ENCODE results near the gene ANKS1B.
"Not testable (repeated sequence)": the region's sequence is repeated elsewhere in the genome, so short reads cannot be mapped to it uniquely, and the experiment has no call there.

ANKS1B gene

DNA sequence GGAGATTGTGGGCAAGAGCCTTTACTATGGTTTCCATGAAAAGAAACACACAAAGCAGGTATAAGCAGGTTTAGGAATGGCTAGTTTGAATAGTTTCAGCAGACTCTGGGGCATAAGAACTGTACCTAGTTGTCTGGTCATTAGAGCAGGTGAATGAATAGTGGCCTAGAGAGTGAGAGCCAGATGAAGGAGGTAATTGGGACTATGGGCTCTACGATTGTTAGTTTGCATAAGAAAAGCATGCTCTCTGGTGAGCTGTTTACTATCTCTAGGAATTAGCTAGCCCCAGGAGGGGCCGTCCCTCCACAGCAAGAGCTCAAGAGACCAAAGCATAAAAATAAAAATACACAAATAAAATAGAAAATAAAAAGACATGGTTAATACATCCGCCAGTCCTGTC is 734.6 kb downstream of the ANKS1B start:
- DNase-seq = no peak

- DNase-seq = no peak
These were observed 735.2 kb downstream of the ANKS1B start for GRCh38 chr12:99249543-99249942.

DNA sequence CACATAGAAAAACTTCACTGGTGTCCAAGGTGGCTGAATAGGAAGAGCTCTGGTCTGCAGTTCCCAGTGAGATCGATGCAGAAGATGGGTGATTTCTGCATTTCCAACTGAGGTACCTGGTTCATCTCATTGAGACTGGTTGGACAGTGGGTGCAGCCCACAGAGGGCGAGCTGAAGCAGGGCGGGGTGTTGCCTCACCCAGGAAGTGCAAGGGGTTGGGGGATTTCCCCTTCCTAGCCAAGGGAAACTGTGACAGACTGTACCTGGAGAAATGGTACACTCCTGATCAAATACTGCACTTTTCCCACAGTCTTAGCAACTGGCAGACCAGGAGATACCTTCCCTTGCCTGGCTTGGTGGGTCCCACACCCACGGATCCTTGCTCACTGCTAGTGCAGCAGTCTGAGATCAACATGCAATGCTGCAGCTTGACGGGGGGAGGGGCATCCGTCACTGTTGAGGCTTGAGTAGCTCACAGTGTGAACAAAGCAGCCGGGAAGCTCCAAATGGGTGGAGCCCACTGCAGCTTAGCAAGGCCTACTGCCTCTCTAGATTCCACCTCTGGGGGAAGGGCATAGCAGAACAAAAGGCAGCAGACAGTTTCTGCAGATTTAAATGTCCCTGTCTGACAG is 746.7 kb downstream of the ANKS1B start:
- DNase-seq = not testable (repeated sequence)

GRCh38 chr12:99235381-99235780 is 749.4 kb downstream of the ANKS1B start:
- no peak for DNase-seq

DNA sequence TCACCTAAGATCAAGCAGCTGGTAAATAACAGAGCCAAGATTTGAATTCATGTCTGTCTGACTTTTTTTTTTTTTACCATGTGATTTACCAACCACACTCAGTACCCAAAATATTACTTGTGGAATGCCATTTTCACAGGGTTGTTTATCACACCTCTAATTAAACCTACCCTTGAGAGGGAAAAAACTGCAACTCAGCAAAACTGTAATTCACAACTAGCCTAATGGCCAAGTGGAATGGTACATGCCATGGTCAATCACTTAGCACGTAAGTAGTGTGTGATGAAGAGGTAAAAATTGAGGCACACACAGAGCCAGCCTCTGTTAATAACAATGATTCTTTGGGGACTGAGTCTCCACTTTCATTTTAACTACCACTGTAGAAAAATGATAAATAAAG is 750.0 kb downstream of the ANKS1B start:
- DNase-seq = no peak

- no peak for DNase-seq
These were observed 752.4 kb downstream of the ANKS1B start for GRCh38 chr12:99232324-99232723.

DNA sequence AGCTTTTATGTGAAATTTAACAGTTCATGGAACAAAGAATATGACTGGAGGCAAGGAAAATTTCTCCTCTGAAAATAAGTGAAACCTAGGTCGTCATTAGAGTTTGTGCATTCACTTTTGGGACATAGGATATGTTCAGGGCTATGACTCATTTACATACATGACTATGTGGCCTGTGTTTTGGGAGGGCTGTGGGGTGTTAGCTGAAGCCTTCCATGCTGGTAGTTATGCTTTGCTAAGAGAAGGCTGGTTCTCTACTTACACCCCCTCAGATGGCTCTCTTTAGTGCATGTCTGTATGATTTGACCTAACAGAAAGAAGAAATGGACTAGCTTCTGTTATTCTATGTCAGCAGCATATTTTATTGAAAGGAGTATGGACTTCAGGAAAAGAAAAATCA is 753.7 kb downstream of the ANKS1B start:
- DNase-seq = no peak

- no peak for DNase-seq
These were observed 760.5 kb downstream of the ANKS1B start for GRCh38 chr12:99224237-99224636.

- no peak for DNase-seq
These were observed 761.2 kb downstream of the ANKS1B start for GRCh38 chr12:99223579-99223978.

DNA sequence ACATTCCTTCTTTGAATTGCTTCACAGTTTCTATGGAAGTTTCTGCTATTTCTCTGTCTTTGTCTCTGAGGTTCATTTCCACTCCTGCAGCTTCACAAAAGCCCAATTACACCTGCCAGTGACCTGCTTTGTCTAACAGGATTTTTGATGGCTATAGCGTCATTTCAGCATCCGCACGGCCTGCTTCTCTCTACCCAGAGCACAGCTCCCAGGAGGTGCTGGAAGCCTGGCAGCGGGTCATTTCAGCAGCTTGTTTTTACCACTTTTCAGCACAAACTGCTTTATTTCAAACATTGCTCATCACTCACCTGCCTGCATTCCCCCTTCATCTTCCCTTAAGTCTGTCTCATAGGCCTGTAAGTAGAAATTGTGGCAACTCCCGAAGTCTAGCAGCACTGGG is 771.7 kb downstream of the ANKS1B start:
- DNase-seq = no peak

DNA sequence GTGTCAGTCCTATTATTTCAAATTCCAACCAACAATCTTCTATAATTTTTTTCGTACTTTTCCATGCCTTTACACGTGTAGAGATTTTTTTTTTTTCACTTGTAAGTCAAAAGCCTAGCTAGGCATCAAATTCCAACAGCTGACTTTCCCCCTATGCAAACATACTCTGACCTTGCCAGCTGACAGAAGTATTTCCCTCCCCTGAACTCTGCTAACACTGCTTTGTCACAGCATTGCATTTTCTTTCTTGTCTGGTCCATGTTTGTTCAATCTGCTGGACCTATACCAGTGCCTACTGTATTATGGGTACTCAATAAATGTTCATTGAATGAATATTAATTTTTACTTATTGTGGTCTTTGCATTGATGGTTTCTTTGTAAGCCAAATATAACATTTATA is 772.5 kb downstream of the ANKS1B start:
- DNase-seq = no peak

- DNase-seq = no peak
These were observed 779.6 kb downstream of the ANKS1B start for GRCh38 chr12:99205111-99205510.

DNA sequence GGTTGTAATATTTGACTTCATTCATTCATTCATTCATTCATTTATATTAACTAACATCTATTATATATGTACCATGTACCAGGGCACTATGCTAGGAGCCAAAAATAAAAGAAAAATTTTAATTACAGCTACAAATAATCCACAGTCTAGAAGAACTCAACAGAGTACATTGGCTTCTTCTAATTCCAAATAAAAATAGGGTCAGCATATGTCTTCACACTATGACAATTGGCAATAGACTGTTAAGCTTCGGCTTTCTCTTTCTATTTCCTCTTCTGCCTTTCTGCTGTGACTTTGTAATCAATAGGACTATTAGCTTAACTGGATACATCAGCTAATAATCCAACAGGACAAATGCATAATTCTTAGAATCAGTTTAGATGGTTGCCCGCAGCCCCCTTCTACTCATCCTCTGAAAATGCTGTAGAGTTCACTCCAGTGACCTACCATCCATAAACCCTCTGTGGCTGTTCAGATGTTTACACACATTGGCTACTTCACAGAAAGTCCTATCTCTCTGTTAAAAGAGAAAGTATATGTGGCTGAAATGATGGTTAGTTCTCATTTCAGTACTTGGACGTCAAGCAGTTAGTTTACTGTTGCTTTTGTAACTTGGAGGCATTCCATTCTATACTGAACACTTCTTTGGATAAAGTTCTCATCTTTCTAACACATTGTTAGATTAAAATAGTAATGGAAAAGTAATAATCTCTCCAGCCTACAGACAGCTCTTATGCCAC is 782.7 kb downstream of the ANKS1B start:
- DNase-seq = no peak

- DNase-seq = no peak
These were observed 783.9 kb downstream of the ANKS1B start for GRCh38 chr12:99200711-99201384.

- no peak for DNase-seq
These were observed 789.3 kb downstream of the ANKS1B start for GRCh38 chr12:99195474-99195873.

DNA sequence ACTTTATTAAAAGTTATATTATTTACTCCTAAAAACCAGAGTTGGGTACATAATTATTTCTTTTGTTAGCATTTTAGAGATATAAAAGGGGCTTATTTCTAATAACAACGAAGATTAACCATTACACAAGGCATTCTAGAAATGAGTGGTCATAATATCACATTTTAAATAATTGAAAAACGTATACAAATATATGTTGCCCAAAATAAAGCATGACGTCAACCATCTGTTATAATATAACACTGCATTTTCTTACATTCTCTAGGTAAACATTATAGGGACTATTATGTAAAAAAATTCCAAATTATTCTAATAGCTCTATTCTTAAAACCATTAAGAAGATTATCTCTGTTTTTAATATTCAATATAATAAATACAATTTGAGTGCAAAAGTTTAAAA is 792.2 kb downstream of the ANKS1B start:
- DNase-seq = no peak

DNA sequence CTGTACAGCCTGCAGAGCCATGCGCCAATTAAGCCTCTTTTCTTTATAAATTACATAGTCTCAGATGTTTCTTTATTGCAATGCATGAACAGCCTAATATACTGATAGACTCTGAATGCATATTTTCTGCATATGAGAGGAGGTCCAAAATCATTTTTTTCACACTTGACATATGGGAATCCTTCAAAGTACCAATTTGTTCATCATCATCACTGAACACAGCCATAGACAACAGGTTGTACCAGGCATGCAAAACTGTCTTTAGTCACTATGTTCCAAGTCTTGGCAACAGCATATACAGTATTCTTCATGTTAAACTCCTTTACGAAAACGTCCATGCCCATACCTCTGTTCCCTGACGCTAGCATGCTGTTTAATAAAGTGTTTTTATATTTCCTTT is 807.9 kb downstream of the ANKS1B start:
- no peak for DNase-seq

GRCh38 chr12:99170461-99170860 is 814.3 kb downstream of the ANKS1B start:
- DNase-seq = no peak

DNA sequence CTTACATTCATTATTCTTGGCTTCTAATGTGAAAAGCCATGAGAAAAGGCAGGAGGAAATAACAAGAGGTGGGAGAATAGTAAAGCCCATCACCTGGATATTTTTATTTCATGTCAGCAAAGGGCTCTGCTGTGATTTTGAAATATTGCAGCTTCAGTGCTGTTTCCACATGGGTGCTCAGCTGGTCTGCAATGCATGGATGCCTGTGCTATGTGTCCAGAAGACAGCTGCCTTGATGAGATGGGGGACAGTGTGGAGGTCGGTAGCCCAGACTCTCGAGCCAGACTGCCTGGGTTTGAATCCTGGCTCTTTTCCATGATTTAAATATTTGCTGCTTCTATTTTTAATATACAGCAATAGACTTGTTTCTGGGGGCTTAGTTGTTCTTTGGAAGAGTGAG is 814.7 kb downstream of the ANKS1B start:
- no peak for DNase-seq

DNA sequence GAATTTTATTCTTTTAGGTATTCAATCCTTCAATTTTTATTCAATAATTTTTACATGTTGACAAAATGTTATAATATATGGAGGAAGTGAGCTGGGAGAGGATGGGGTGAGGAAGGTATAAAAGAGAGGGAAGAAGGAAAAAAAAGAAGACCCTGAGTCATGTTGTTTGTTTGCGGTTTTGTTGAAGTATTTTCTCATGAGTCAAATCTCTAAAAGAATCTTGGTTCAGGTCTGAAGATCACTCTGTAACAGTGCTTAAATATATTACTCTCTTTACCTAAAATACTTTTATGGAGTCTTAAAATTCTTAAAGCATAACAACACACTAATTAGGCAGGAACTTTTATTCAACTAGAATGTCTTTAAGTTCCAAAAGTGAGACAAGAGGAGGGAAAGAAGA is 826.8 kb downstream of the ANKS1B start:
- no peak for DNase-seq

DNA sequence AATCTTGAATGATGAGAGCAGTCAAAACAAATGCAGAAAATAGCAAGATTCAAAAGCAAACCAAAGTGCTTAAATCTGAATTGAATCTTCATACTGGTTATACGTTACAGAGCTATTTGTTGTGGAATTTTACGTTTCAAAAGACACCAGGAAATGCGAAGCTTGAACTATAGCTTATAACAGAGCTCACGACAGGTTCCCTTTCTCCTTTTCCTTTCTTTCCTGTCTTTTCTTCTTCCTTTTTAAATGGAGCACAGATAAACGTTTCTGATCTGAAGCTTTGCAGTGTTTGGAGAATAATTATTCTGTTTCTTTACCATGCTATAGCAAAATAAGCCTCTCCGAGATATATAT is 829.8 kb downstream of the ANKS1B start:
- no peak for DNase-seq

DNA sequence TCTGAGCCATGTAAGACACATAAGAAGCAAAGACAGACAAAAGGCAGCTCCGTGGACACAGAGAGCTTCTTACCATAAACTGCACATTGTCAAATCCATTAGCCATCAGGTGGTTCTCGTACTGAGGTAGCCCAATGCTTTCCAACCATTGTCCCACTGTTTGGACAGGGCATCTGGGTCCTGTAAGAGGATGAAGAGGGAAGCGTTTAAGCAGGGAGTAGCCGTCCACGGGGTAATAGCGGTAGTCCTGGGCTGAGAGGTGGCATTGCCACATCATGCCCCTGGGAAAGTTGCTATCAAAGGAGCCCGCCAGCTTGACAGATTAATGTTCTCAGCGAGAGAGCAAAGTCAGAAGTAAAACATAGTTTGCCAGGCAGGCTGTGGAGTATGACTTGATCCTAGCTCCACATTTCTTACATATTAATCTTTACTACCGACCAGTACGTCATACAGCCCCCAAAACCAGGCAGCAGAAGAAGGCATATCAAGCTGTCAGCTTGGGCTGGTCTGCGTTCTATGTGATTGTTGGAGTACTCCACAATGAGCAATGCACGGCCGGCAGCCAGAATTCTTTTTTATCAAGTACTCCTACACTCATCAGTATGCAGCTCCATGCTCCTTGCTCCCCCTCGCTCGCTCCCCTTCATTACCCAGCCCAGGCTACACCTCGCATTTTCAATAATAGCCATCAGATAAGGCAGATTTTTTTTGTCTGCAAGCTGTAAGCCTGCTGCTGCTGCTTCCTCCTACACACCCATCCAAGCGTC is 830.3 kb downstream of the ANKS1B start:
- DNase-seq = no peak

DNA sequence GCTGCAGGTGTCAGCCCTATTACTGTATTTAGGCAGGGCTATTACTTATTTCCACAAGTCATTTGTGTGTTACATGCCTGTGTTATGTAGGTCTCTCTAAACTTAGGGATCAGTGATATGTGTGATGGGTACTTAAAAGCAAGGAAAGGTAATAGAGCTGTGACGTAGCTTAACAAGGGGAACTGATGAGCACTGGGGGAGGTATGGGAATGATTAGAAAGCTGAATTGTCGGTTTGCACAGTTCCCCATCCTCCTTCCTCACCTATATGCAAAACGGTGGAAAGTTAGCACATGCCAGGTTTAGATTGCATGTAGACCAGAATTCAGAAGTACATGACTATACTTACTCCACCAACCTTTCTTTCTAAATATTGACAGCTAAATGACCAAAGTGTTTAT is 831.4 kb downstream of the ANKS1B start:
- no peak for DNase-seq

GRCh38 chr12:99152337-99152736 is 832.4 kb downstream of the ANKS1B start:
- no peak for DNase-seq

Data from NCI-H2107 (cell line).